Stimulated activated CD8-positive, alpha-beta memory T cell treated with anti-CD3 and anti-CD28 coated beads, Interleukin-15, amount 100 ng/mL, for 4 hours (primary cell): ENCODE measurements around the gene TM4SF1.

ENCODE experiments used
- DNase-seq, 2 donors: peaks; one replicate each; pipeline ENCODE4 v3.0.0-alpha.2; 2020; ENCODE audit warnings: low read depth in 2 of 2

The TM4SF1 gene, protein sequence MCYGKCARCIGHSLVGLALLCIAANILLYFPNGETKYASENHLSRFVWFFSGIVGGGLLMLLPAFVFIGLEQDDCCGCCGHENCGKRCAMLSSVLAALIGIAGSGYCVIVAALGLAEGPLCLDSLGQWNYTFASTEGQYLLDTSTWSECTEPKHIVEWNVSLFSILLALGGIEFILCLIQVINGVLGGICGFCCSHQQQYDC

DNA sequence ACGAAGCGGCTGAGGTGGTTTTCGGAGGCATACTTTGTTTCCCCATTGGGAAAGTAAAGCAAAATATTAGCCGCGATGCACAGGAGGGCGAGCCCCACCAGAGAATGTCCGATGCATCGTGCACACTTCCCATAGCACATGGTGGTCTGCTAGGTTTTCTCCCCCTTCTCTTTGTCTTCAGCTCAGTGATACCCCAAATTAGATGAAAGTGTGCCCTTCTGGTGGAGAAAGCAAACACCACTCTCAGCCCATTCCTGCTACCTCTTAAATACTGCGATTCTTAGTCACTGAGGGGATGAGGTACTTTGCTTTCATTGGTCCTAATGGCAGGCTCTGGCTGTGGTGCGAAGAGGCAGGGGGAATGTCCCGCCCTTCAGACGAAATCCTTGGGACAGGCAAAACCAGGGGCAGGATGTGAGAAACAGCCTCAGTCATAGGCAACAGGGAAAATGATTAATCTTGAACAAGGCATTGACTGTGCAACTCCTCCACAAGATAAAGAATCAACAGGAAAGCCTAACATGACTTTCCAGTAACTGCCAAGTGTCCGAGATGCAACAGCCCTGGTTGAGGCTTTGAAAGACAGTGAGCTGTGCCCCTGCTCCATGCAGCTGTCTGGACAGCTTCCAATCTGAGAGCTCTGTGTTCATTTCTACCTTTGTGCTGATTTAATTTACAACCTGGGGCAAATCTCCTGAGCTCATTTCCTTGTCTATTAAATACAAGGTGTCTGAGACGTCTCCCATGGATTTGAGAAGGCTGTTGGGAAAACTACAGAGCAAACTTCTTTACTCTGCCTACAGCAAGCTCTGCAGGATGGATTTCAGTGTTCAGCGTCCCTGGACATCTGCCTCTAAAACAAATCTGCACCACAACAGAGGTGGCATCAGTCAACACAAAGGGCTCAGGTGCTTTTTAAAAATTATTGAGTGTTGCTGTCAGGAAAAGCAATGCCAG, at the start of gene TM4SF1:
TSS of gene TM4SF1 (minus strand) at position 242 of the 957 bp plus-strand sequence. CDS start at position 140, 102 bp downstream.
- DNase-seq = no peak

DNA sequence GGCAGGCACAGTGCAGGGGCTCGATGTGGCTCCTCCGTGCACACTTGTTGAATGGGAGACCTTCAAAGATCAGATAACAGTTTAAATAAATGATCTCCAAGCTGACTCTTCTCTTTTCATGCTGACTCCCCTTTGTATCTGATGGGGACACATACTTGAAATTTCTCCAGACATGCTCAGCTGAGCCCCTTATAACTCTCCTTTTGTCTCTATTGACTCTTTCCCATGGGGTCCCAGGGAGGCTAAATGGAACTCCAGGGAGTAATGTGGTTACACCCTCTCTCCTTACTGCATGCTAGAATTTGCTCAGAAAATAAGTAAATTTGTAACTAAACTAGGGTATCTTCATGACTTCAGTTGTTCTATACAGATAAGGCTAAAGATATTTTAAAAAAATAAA, 48.9 kb upstream of the TM4SF1 start:
- DNase-seq = no peak

DNA sequence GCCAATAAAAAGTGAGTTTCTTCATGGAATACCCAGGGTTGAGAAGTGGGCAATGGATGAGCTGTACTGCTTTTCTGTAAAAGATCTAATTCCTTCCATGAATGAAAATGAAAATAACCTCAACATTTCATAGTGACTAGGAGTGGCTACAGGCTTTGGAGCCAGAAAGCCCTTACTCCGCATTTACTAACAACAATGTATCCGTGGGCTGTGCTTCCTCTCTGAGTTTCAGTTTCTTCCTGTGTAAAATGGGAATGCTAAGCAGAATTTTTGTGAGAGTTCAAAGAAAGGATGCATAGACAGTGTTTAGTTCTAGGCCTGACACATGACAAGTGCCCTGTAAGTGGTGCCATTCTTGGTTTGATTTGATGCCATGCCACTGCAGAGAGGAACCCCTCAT, 47.5 kb upstream of the TM4SF1 start:
- no peak for DNase-seq

DNA sequence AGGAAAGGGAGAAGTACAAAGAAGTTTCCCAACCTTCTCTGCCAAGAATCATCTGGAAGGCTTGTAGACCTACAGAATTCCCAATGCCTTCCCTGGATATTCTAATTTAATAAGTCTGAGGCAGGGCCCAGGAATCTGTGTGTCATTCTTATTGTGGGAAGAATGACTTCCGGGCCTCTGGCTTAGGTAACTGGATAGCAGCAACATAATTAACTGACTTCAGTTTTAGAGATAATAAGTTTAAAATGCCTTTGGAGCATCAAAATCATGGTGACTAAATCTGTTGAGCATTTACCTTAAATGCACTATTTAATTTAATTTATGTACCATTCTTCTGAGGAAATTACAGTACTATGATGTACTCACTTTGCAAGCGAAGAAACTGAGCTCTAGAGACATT, 44.3 kb upstream of the TM4SF1 start:
- DNase-seq = no peak

DNA sequence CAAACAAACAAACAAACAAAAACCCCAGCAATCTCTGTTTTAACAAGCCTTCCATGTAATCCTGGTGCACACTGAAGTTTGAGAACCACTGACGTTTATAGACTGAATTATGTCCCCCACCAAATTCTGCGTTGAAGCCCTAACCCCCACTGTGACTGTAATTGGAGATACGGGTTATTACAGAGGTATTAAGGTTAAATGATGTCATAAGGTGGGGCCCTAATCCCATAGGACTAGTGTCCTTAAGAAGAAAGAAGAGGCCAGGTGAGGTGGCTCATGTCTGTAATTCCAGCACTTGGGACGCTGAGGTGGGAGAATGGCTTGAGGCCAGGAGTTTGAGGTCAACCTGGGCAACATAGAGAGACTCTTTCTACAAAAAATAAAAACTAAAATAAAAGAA, 42.4 kb upstream of the TM4SF1 start:
- DNase-seq = no peak

DNA sequence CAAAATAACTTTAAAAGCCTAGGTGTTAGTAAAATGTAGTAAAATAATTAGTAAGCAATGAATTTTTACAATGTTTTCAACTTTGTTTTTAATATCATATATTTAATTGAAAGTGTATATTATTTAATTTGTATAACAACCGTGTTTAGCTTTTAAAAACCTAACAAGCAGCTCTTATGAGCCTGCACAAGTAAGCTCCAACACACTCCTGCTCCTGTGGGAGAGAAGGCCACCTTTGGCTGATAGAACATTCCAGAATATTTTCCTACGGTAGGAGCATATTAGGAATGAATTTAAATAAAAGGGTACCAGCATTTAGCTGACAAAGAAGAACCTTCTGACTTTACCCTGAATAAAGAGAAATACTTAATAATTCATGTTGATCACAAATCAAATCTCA, 40.3 kb upstream of the TM4SF1 start:
- DNase-seq = no peak

DNA sequence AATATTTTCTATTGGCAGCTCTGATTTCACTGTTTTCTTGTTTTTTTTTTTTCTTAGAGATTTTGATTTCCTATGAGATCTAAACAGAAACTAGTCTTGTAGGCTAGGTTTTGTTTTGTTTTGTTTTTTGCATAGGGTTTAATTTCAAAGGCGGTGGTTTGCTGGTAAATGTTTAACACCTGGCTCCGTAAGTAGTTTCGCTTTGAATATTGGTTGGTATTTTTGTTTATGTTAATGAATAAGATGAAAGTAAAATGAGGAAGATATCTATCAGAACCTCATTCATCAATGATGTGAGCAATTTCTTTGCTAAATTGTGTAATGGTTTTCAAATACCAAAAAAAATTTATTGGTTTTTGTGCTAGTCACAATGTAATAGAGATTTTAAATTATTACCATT, 39.7 kb upstream of the TM4SF1 start:
- DNase-seq = no peak

DNA sequence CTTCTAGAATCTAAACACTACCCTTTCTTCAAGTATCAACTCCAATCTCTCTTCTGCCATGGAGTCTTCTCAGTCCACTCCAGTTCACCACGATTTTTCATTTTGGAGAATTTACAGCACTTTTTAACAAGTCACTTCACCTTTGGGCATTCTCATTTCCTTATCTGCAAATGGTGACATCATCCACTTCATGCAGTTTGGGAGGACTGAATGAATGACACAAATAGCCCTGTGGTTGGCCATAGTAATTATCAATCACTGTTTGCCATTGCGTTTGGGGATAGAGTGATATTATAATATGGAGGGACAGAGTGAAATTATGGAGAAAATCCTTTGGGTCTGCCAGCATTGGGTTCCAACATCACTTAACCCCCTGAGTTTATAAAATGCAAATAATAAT, 38.0 kb upstream of the TM4SF1 start:
- DNase-seq = no peak

DNA sequence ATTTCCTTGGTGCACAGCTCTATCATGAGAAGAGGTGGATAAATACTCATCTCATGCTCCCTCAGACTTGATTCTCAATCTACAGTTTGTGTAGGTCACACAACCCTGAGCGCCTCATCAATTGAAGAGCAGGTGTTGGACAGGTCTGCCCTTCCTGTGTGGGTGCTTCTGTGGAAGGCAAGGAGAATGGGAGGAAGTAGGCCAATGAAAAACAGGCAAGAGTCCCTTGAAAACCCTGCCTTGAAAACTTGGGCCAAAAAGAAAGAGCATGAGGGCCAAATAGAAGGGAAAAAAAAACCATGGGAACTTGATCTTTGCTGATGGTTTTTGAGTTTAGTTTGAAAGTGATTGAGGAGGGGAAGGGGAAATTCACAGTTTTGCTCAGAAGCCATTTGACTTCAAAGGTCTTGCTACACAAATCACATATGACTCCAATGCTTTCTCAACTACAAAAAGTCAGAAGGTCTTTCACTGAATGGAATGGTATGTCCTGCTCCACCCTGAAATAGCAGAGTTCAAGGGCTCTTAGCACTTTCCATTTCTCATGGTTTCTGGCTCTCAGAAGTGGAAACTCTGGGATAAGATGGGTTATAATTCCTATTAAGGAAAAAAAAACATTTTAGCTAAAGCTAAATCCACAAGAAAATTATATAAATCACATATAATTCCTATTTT, 37.2 kb upstream of the TM4SF1 start:
- no peak for DNase-seq

DNA sequence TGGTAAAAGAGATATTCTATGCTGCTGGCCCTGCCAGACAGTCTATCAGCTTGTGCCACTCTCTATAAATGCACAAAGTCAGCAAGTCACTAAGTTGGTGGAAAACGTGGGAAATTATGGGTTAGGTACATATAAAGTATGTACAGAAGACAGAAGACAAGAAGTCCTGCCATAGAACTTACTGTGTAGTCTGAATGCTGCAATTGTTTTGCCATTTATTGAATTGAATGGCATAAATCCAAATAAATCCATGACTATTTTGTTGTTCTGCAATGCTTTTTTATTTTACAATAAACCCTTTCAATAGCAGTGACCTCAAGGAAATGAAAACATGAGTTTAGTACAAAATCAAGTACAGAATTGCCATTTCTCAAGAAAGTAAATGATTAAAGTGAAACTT, 34.1 kb upstream of the TM4SF1 start:
- no peak for DNase-seq

DNA sequence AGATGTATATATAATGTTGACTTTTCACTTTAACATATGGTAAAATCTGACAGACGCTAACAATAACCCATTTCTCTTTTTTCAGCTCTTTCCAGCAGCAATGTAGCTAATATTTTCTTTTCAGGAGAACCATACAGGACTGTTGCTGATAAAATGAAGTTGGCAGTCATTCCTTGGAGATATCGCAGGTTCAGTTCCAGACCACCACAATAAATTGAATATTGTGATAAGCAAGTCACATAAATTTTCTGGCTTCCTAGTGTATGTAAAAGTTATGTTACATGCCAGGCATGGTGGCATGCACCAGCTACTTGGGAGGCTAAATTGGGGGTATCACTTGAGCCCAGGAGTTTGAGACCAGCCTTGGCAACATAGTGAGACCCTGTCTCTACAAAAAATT, 31.9 kb upstream of the TM4SF1 start:
- DNase-seq = no peak

DNA sequence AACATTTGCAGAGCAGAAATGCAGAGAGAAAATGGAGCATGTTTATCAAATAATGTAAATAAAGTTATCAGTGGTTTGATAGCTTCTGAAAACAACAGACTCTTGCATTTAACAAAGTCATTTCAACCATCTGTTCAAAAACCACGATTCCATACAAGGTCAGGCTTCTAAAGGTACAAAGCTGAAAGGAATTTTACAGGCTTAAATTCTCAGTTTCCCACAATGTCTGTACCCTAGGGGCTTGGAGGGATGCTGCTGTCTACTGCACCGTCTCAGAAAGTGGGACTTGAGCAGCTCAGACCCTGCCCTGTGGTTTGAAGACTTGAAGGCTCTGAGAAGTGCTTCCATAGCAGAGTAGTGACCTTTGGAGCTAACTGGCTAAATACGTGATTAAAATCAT, 30.4 kb upstream of the TM4SF1 start:
- DNase-seq = no peak

DNA sequence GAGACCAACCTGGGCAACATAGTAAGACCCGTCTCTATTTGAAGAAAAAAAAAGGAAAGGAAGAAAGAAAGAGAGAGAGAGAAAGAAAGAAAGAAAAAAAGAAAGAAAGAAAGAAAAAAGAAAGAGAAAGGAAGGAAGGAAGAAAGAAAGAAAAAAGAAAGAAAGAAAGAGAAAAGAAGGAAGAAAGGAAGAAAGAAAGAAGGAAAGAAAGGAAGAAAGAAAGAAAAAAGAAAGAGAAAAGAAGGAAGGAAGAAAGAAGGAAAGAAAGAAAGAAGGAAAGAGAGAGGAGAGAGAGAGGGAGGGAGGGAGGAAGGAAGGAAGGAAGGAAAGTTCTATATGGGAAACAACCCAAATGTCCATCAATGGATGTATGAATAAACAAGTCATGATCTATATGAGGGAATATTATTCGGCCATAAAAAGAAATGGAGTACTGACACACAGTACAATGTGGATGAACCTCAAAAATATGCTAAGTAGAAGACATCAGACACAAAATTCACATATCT, 28.8 kb upstream of the TM4SF1 start:
- no peak for DNase-seq

DNA sequence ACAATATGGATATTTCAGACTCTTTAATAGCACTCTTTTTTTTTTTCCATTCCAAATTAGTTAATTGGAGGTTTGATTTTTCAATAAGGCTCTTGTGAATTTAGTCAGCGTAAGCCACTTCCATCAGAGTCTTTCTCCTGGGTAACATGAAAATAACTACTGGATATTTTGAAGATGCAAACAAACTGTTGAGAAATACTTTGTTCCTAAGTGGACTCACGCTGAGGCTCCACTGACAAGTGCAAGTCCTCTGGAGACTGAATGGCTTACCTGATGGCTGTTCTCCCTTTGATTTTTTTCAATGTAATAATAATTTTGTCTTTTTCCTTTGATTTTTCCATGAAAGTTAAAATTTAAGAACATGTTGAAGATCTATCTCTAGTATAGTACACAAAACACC, 26.0 kb upstream of the TM4SF1 start:
- DNase-seq = no peak

DNA sequence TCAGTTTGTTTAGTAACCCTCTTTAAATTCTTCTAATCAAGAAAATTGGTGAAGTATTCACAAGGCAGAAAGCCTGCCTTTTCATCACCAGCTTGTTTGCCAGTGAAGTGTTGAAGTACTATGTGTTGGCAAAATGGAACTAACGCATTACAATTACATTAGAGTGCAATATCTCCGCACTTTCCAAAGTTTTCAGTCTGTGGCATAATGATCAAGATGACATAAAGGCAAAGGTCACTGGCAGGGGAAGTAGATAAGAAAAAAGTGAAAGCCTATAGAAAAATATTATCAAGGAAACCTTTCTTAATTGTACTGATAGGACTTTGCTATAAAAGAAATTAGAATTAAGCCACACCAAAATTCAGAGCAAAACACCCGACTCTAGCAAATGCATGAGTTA, 25.0 kb upstream of the TM4SF1 start:
- no peak for DNase-seq

DNA sequence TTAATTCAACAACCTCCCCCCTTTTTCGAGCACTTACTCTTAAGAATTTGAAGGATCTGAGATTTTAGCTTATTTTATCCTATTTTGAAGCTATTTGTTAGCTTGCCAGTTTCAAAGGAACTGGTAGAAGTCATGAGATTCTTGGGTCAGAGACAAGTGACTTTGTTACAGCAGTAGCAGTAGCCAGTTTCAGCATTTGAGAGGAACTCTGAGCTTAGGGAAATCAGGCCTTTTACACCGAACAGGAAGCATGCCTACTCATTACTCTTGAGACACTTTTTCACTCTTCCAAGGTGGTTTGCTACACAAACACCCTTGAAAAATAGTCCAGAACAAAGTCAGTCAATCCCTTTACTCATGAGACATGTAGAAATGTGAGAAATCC, 24.5 kb upstream of the TM4SF1 start:
- DNase-seq = no peak

DNA sequence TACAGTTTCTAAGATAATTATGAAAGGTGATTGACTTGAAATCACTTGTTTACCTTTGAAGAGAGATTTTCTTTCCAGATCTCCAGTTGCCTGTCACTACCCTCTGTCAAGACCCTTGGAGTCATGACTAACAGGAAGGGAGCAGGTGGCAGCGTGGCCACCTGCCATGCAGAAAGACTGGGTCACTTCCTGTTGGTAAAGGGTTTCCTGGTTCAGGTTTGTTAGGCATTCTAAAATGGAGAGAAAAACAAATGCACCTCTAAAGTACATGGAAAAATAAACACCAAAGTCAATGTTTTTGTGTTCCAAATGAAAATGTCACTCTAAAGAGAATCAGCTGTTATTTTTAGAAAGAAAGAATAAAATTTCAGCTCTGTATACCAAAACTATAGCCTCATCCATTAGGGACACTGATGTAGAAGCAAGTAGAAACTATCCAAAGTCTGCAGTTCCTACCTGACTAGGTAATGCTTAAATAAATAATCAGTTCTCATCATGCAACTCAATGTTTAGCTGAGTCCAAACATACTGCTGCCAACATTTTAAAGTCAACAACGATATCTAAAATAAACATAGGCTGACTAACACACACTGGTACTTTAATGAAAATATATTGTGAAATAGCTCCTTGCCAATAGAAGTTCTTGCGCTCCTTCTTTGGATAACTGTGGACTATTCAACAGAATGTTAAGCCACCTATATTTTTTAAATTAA, 23.9 kb upstream of the TM4SF1 start:
- no peak for DNase-seq

DNA sequence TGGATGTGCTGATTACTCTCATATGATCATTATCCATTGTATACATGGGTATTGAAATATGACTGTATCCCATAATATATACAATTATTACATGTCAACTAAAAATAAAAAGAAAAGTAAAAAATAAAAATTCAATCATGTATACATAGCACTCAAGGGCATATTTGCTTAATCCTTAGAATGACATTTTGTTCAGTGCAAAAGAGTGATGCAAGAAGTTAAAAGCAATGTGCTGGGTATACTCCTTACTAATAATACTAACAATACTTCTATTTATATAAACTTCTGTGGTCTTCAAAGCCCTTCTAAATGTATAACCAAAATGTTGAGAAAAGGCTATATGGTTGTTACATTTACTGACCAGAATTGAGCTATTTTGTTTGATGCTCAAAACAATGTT, 23.2 kb upstream of the TM4SF1 start:
- DNase-seq = no peak

DNA sequence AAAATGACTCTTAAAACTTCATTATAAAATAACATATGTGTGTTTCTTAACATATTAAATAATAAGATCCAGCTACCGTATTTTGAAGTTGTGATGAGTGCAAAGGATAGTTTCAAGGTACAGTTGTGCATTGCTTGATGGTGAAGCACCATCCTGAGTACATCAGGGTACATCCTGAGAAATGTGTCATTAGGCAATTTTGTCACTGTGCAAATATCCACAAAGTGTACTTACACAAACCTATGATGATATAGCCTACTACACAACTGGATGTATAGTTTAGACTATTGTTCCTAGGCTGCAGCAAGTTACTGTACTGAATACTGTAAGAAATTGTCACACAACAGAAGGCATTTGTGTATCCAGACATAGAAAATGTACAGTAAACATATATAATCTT, 20.8 kb upstream of the TM4SF1 start:
- no peak for DNase-seq

DNA sequence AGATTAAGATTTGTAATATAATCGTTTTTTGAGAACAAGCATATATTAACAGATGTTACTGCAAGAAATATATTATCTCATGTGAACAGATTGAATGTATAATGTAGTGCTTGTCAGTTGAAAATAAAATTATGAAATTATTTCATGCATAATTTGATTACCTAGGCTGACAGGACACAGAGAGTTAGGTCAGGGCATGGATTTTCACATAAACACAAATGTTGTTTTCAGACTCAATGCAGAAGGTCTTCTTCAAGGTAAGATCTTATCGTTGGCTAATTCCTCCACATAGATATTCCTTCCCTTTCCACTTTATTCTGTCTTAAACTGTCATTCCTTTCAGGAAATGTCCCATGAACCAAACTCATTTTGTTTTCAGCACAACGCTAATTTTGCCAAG, 20.1 kb upstream of the TM4SF1 start:
- no peak for DNase-seq

DNA sequence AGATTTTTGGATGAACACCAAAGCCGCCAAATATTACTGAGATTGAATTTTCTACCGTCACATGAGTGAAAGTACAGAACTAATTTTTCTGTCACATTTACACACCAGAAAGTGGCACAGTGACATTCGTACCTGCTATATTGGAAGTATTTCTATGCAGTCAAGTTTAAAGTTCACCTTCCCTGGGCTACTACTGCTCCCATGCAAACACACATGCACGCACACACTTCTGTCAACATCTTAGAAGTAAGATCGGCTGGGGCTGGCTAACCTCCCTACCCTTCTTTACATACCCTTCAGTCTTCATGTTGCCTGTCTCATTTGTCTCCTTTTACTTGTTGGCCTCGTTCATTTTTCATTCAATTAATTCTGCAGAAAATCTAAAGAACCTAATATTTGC, 19.0 kb upstream of the TM4SF1 start:
- no peak for DNase-seq
